NCI-H2081 (cell line): ENCODE data around the gene BABAM1.

Experiments
- DNase-seq, 2 experiments: peaks; one replicate each; lab custom pipeline; 2025; lab: John Stamatoyannopoulos, UW

Gene BABAM1

GRCh38 chr19:17303940-17304267, 36.7 kb downstream of the BABAM1 start:
- DNase-seq: no peak

- no peak for DNase-seq
Observed at GRCh38 chr19:17304386-17305215, 37.4 kb downstream of the BABAM1 start.

- no peak for DNase-seq
Observed at GRCh38 chr19:17305216-17305516, 37.9 kb downstream of the BABAM1 start.

- peak; percentile 99 to 100 for DNase-seq
Observed at GRCh38 chr19:17305517-17306284, 38.5 kb downstream of the BABAM1 start, which contains the start of gene MRPL34. TSS of gene MRPL34 (plus strand) at chr19:17305872. CDS start at chr19:17305893, 21 bp downstream.

- peak in 1 of 2 experiments; percentile 50 for DNase-seq
Observed at GRCh38 chr19:17306285-17306714, 39.1 kb downstream of the BABAM1 start.

- DNase-seq: no peak
Observed at GRCh38 chr19:17307876-17308377, 40.7 kb downstream of the BABAM1 start.

GRCh38 chr19:17309198-17309964, 42.1 kb downstream of the BABAM1 start, which contains the start of gene DDA1:
TSS of gene DDA1 (plus strand) at chr19:17309563. CDS start at chr19:17309655, 92 bp downstream.
- DNase-seq: peak; percentile 99 to 100

GRCh38 chr19:17309965-17310461, 42.8 kb downstream of the BABAM1 start:
- no peak for DNase-seq

- no peak for DNase-seq
Observed at GRCh38 chr19:17311455-17312188, 44.4 kb downstream of the BABAM1 start.

- no peak for DNase-seq
Observed at GRCh38 chr19:17312189-17313113, 45.2 kb downstream of the BABAM1 start.

GRCh38 chr19:17314007-17314593, 46.9 kb downstream of the BABAM1 start:
- DNase-seq: no peak

GRCh38 chr19:17318966-17319365, 51.7 kb downstream of the BABAM1 start:
- no peak for DNase-seq

GRCh38 chr19:17319473-17320238, 52.4 kb downstream of the BABAM1 start:
- no peak for DNase-seq

- DNase-seq: no peak
Observed at GRCh38 chr19:17320435-17320834, 53.2 kb downstream of the BABAM1 start.

- DNase-seq: no peak
Observed at GRCh38 chr19:17321655-17322489, 54.6 kb downstream of the BABAM1 start.

- DNase-seq: no peak
Observed at GRCh38 chr19:17322854-17323253, 55.6 kb downstream of the BABAM1 start.

- no peak for DNase-seq
Observed at GRCh38 chr19:17323300-17323963, 56.2 kb downstream of the BABAM1 start.

- no peak for DNase-seq
Observed at GRCh38 chr19:17323964-17324332, 56.7 kb downstream of the BABAM1 start.
